Measurements from ENCODE around the gene AGMO. TPM values are rescaled to one million over a fixed set of nuclear protein-coding genes. Genes with fewer than 3 reads are reported as not detected.

AGMO gene
- total RNA-seq, 4 donors from 2014 or later: 0.27 to 0.77 (median 0.64) TPM; not detected in 1

- Histone ChIP-seq H3K4me1 (peaks cover 0 to 29% (median 5%) of the 10 kb centered on the region in 3 donors), H3K27me3 (no peaks in the 10 kb centered on the region), H3K4me3 (no peak overlapping the region), H3K9me3 (no peaks in the 10 kb centered on the region), H3K27ac (no peak overlapping the region), H3K36me3 (no peaks in the 10 kb centered on the region)
- WGBS, 2 donors (ENCODE audit: low coverage in 1 of 2): 50 to 55% methylated on average over 2 of the region's 2 CpGs
- TF ChIP-seq, protein P1, sequence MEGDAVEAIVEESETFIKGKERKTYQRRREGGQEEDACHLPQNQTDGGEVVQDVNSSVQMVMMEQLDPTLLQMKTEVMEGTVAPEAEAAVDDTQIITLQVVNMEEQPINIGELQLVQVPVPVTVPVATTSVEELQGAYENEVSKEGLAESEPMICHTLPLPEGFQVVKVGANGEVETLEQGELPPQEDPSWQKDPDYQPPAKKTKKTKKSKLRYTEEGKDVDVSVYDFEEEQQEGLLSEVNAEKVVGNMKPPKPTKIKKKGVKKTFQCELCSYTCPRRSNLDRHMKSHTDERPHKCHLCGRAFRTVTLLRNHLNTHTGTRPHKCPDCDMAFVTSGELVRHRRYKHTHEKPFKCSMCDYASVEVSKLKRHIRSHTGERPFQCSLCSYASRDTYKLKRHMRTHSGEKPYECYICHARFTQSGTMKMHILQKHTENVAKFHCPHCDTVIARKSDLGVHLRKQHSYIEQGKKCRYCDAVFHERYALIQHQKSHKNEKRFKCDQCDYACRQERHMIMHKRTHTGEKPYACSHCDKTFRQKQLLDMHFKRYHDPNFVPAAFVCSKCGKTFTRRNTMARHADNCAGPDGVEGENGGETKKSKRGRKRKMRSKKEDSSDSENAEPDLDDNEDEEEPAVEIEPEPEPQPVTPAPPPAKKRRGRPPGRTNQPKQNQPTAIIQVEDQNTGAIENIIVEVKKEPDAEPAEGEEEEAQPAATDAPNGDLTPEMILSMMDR (IDR thresholded peaks at IDR 0.05): no peak
- TF ChIP-seq EP300 (IDR thresholded peaks at IDR 0.05): no peak
- no peak for TF ChIP-seq POLR2AphosphoS5 (IDR thresholded peaks at IDR 0.05)
- no peak for TF ChIP-seq POLR2A (IDR thresholded peaks at IDR 0.05)
- no peak for ATAC-seq
Observed at GRCh38 chr7:15491361-15491760, 70.5 kb downstream of the AGMO start.

DNA sequence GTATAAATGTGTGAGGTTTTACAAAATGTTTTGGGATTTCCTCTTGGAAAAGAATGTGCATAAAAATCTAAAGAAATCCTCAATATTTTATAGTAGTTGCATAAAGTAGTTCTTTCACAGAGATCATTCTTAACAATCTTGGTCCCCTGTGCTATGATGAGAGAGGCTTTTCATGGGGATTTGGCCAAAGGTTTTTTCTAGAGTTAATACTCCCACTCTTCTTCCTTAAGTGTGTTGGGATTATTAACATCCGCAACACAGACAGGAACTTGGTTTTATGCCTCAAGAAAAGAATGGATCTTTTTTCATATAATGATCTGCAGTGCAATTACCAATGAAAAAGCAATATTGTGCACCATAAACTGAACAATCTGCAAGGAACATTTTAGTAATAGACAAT lies 71.5 kb downstream of the AGMO start:
- H3K27ac ChIP-seq: no peak overlapping the region
- no peak overlapping the region for H3K4me3 ChIP-seq
- TF ChIP-seq, protein P1 (IDR thresholded peaks at IDR 0.05): no peak
- TF ChIP-seq POLR2AphosphoS5 (IDR thresholded peaks at IDR 0.05) (no peak), POLR2A (IDR thresholded peaks at IDR 0.05) (no peak), EP300 (IDR thresholded peaks at IDR 0.05) (no peak)
- H3K36me3 ChIP-seq: no peaks in the 10 kb centered on the region
- H3K27me3 ChIP-seq: no peaks in the 10 kb centered on the region
- WGBS, 2 donors (ENCODE audit: low coverage in 1 of 2): 25 to 29% methylated on average over 1 of the region's 1 CpG
- no peaks in the 10 kb centered on the region for H3K9me3 ChIP-seq
- H3K4me1 ChIP-seq: peaks cover 0 to 29% (median 5%) of the 10 kb centered on the region in 3 donors
- no peak for ATAC-seq

DNA sequence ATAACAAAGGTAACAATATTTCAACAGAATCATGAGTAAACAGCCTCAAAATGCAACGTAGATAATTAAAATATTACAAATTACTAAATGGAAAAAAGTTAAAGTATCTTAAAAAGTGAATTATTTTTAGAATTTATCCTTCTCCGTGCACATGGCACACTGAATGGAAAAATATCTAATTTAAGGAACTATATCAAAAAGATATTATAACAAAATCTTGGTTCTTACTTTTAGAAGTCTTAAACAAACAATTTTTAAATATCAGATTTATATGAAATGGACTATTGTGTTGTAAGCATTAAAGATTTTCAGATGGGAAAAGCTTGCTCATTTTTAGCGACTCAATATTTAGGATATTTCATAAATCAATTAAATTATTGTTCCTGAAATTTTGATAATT lies 72.0 kb downstream of the AGMO start:
- peaks cover 0 to 29% (median 5%) of the 10 kb centered on the region in 3 donors for H3K4me1 ChIP-seq
- ATAC-seq: no peak
- no peak overlapping the region for H3K4me3 ChIP-seq
- 27 to 30% methylated on average over 3 of the region's 3 CpGs for WGBS, 2 donors (ENCODE audit: low coverage in 1 of 2)
- no peaks in the 10 kb centered on the region for H3K9me3 ChIP-seq
- H3K27me3 ChIP-seq: no peaks in the 10 kb centered on the region
- H3K36me3 ChIP-seq: no peaks in the 10 kb centered on the region
- TF ChIP-seq POLR2AphosphoS5 (IDR thresholded peaks at IDR 0.05) (no peak), EP300 (IDR thresholded peaks at IDR 0.05) (no peak), POLR2A (IDR thresholded peaks at IDR 0.05) (no peak)
- TF ChIP-seq, protein P1 (IDR thresholded peaks at IDR 0.05): no peak
- peak overlapping the region in 1 of 4 donors; percentile 4 for H3K27ac ChIP-seq

- H3K27ac ChIP-seq: peak overlapping the region in 2 of 4 donors; percentile 4 to 40
- no peaks in the 10 kb centered on the region for H3K27me3 ChIP-seq
- no peak for TF ChIP-seq POLR2AphosphoS5 (IDR thresholded peaks at IDR 0.05)
- no peak for TF ChIP-seq EP300 (IDR thresholded peaks at IDR 0.05)
- no peak for TF ChIP-seq POLR2A (IDR thresholded peaks at IDR 0.05)
- TF ChIP-seq, protein P1 (IDR thresholded peaks at IDR 0.05): no peak
- no peak for ATAC-seq
- WGBS, 2 donors (ENCODE audit: low coverage in 1 of 2): 6 to 11% methylated on average over 4 of the region's 4 CpGs
- H3K9me3 ChIP-seq: no peaks in the 10 kb centered on the region
- peaks cover 0 to 24% (median 5%) of the 10 kb centered on the region in 3 donors for H3K4me1 ChIP-seq
- H3K36me3 ChIP-seq: no peaks in the 10 kb centered on the region
- no peak overlapping the region for H3K4me3 ChIP-seq
Observed at GRCh38 chr7:15489383-15489782, 72.4 kb downstream of the AGMO start.

DNA sequence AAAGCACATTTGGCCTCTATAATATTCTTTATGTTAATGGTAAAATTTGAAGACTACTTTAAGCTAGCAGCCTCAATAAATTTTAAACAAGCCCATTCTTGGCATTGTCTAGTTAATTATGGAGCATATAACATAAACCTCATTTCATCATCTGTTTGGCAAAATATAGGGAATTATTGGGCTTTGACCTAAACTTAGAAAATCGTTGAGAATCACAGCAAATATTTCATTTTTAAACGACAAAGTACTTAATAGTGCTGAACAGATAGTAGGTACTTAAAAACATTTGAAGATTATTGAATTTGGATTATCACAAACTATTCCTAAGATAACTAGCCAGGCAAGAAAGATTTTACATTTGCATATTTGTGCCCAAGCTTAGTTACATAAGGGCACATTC lies 73.4 kb downstream of the AGMO start:
- WGBS, 2 donors (ENCODE audit: low coverage in 1 of 2): 58 to 70% methylated on average over 2 of the region's 2 CpGs
- no peak overlapping the region for H3K4me3 ChIP-seq
- H3K27ac ChIP-seq: no peak overlapping the region
- ATAC-seq: no peak
- H3K36me3 ChIP-seq: no peaks in the 10 kb centered on the region
- no peaks in the 10 kb centered on the region for H3K9me3 ChIP-seq
- peaks cover 0 to 22% (median 5%) of the 10 kb centered on the region in 3 donors for H3K4me1 ChIP-seq
- no peaks in the 10 kb centered on the region for H3K27me3 ChIP-seq
- no peak for TF ChIP-seq EP300 (IDR thresholded peaks at IDR 0.05)
- TF ChIP-seq, protein P1 (IDR thresholded peaks at IDR 0.05): no peak
- no peak for TF ChIP-seq POLR2A (IDR thresholded peaks at IDR 0.05)

Data from gastroesophageal sphincter (tissue), 4 donors.